Measurements from ENCODE around the gene ABCB1. TPM values are rescaled to one million over a fixed set of nuclear protein-coding genes. Genes with fewer than 3 reads are reported as not detected.

Gene ABCB1
- total RNA-seq, 1 donor = 0.86 TPM

- DNase-seq (ENCODE audit: low read depth) = no peak
- no peak overlapping the region for H3K4me3 ChIP-seq (ENCODE audit: low read depth, low read length)
- TF ChIP-seq CTCF (IDR thresholded peaks at IDR 0.05; ENCODE audit: insufficient read depth, low read depth, low read length) = no peak
Measured at GRCh38 chr7:87511510-87511909, 89.2 kb downstream of the ABCB1 start.

- DNase-seq (ENCODE audit: low read depth) = no peak
- TF ChIP-seq CTCF (IDR thresholded peaks at IDR 0.05; ENCODE audit: insufficient read depth, low read depth, low read length) = no peak
- no peak overlapping the region for H3K4me3 ChIP-seq (ENCODE audit: low read depth, low read length)
Measured at GRCh38 chr7:87510411-87510875, 90.2 kb downstream of the ABCB1 start.

GRCh38 chr7:87507446-87507845 is 93.2 kb downstream of the ABCB1 start:
- no peak overlapping the region for H3K4me3 ChIP-seq (ENCODE audit: low read depth, low read length)
- no peak for DNase-seq (ENCODE audit: low read depth)
- no peak for TF ChIP-seq CTCF (IDR thresholded peaks at IDR 0.05; ENCODE audit: insufficient read depth, low read depth, low read length)

GRCh38 chr7:87506246-87507180 is 94.2 kb downstream of the ABCB1 start:
- DNase-seq (ENCODE audit: low read depth) = peak; percentile 17
- no peak overlapping the region for H3K4me3 ChIP-seq (ENCODE audit: low read depth, low read length)
- TF ChIP-seq CTCF (IDR thresholded peaks at IDR 0.05; ENCODE audit: insufficient read depth, low read depth, low read length) = peak; percentile 24

- no peak for TF ChIP-seq CTCF (IDR thresholded peaks at IDR 0.05; ENCODE audit: insufficient read depth, low read depth, low read length)
- DNase-seq (ENCODE audit: low read depth) = no peak
- H3K4me3 ChIP-seq (ENCODE audit: low read depth, low read length) = no peak overlapping the region
Measured at GRCh38 chr7:87505557-87506245, 95.0 kb downstream of the ABCB1 start.

GRCh38 chr7:87505122-87505521 is 95.6 kb downstream of the ABCB1 start:
- peak; percentile 12 for DNase-seq (ENCODE audit: low read depth)
- H3K4me3 ChIP-seq (ENCODE audit: low read depth, low read length) = no peak overlapping the region
- TF ChIP-seq CTCF (IDR thresholded peaks at IDR 0.05; ENCODE audit: insufficient read depth, low read depth, low read length) = no peak
